Measurements from ENCODE around the gene RAB31.

GRCh38 chr18:9735879-9736278 lies 27.8 kb downstream of the RAB31 start:
- TF ChIP-seq CTCF (IDR thresholded peaks at IDR 0.05) (no peak), NFIC (IDR thresholded peaks at IDR 0.05; ENCODE audit: borderline replicate concordance) (no peak), POLR2AphosphoS5 (IDR thresholded peaks at IDR 0.05; ENCODE audit: low read depth, low read length) (no peak), RAD21 (IDR thresholded peaks at IDR 0.05; ENCODE audit: low read length) (no peak), USF2 (IDR thresholded peaks at IDR 0.05; ENCODE audit: borderline replicate concordance, low read depth, low read length) (no peak), REST (IDR thresholded peaks at IDR 0.05; ENCODE audit: low read depth, low read length) (no peak), RCOR1 (IDR thresholded peaks at IDR 0.05; ENCODE audit: low read length) (no peak), SIN3A (IDR thresholded peaks at IDR 0.05; ENCODE audit: borderline replicate concordance, low read depth, low read length) (no peak)

Measured in SK-N-SH (cell line).